NB4 (cell line): ENCODE measurements around the gene TAS1R2.

Experiments
- POLR2A ChIP-seq: IDR thresholded peaks from 2 replicates; pipeline ENCODE4 v1.6.1; 2011; ENCODE audit warnings: mild to moderate bottlenecking; ENCODE audit not compliant: insufficient read length; ENCODE audit errors: extremely low read depth
- TF ChIP-seq, protein P1 (sequence below): IDR thresholded peaks from one replicate; pipeline ENCODE4 v1.5.1; 2012; ENCODE audit warnings: low read depth, low read length
- TF ChIP-seq, protein P2 (sequence below): IDR thresholded peaks from 2 replicates; pipeline ENCODE4 v1.6.1; 2011; ENCODE audit warnings: low read depth, low read length

DNA sequence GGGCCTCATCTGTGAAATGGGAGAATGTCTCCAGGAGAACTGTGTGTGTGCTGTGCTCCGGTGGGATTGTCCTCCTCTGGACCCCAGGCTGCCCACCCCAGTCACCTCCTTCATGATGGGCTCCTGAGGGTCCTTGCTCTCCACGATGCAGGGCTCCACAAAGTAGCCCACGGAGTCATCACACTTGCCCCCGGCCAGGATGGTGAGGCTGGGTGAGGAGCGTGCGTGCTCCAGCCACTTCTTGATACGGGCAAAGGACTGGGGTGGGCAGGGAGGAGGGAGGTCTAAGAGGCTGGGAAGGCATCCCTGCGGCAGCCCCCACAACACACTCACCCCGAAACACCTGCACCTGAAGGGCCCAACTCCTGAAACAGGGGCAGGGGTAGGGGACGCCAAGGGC lies 16.8 kb upstream of the TAS1R2 start:
- TF ChIP-seq POLR2A: no peak
- TF ChIP-seq, protein P1, sequence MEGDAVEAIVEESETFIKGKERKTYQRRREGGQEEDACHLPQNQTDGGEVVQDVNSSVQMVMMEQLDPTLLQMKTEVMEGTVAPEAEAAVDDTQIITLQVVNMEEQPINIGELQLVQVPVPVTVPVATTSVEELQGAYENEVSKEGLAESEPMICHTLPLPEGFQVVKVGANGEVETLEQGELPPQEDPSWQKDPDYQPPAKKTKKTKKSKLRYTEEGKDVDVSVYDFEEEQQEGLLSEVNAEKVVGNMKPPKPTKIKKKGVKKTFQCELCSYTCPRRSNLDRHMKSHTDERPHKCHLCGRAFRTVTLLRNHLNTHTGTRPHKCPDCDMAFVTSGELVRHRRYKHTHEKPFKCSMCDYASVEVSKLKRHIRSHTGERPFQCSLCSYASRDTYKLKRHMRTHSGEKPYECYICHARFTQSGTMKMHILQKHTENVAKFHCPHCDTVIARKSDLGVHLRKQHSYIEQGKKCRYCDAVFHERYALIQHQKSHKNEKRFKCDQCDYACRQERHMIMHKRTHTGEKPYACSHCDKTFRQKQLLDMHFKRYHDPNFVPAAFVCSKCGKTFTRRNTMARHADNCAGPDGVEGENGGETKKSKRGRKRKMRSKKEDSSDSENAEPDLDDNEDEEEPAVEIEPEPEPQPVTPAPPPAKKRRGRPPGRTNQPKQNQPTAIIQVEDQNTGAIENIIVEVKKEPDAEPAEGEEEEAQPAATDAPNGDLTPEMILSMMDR: no peak
- TF ChIP-seq, protein P2, sequence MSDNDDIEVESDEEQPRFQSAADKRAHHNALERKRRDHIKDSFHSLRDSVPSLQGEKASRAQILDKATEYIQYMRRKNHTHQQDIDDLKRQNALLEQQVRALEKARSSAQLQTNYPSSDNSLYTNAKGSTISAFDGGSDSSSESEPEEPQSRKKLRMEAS: no peak
